ENCODE data around the gene SPRTN. TPM values are rescaled to one million over a fixed set of nuclear protein-coding genes. Genes with fewer than 3 reads are reported as not detected.

The SPRTN gene
- total and polyA plus RNA-seq, 2 experiments from 2014 or later = 7.5 to 12.5 TPM

- H3K4me2 ChIP-seq = no peak overlapping the region
- H3K9me3 ChIP-seq (ENCODE audit: low read depth) = no peaks in the 10 kb centered on the region
- 87% methylated on average over 4 of the region's 4 CpGs for WGBS (ENCODE audit: low lambda C conversion rate, missing lambda C conversion rate)
- H3K4me1 ChIP-seq (ENCODE audit: insufficient read depth) = no peaks in the 10 kb centered on the region
- no peaks in the 10 kb centered on the region for H4K20me1 ChIP-seq (ENCODE audit: insufficient read depth, poor library complexity, severe bottlenecking)
- no peak overlapping the region for H3K27ac ChIP-seq
- no peak for DNase-seq (ENCODE audit: low spot score)
- H3K36me3 ChIP-seq (replicated peaks; ENCODE audit: insufficient read depth, low read depth) = no peaks in the 10 kb centered on the region
- no peak overlapping the region for H2AFZ ChIP-seq
- H3K27me3 ChIP-seq = no peaks in the 10 kb centered on the region
- no peaks in the 10 kb centered on the region for H3K79me2 ChIP-seq
- no peak for TF ChIP-seq EZH2 (IDR thresholded peaks at IDR 0.05; ENCODE audit: borderline replicate concordance)
- no peak for TF ChIP-seq CTCF (IDR thresholded peaks at IDR 0.05; ENCODE audit: poor library complexity)
- TF ChIP-seq EZH2phosphoT487 (IDR thresholded peaks at IDR 0.05; ENCODE audit: low read depth, severe bottlenecking, unreplicated experiment) = no peak
- no peaks in the 10 kb centered on the region for H3K9me2 ChIP-seq (replicated peaks; ENCODE audit: insufficient read depth)
- no peak overlapping the region for H3K4me3 ChIP-seq
These were observed 24.4 kb upstream of the SPRTN start for GRCh38 chr1:231313661-231314060.

- Histone ChIP-seq H3K27me3 (no peaks in the 10 kb centered on the region), H3K9me2 (replicated peaks; ENCODE audit: insufficient read depth) (no peaks in the 10 kb centered on the region), H4K20me1 (ENCODE audit: insufficient read depth, poor library complexity, severe bottlenecking) (no peaks in the 10 kb centered on the region), H3K9me3 (ENCODE audit: low read depth) (no peaks in the 10 kb centered on the region), H3K4me3 (no peak overlapping the region), H3K4me2 (no peak overlapping the region), H2AFZ (no peak overlapping the region), H3K4me1 (ENCODE audit: insufficient read depth) (no peaks in the 10 kb centered on the region), H3K36me3 (replicated peaks; ENCODE audit: insufficient read depth, low read depth) (no peaks in the 10 kb centered on the region), H3K27ac (no peak overlapping the region), H3K79me2 (no peaks in the 10 kb centered on the region)
- TF ChIP-seq EZH2phosphoT487 (IDR thresholded peaks at IDR 0.05; ENCODE audit: low read depth, severe bottlenecking, unreplicated experiment) = no peak
- TF ChIP-seq CTCF (IDR thresholded peaks at IDR 0.05; ENCODE audit: poor library complexity) = peak; percentile 40
- DNase-seq (ENCODE audit: low spot score) = peak; percentile 24
- WGBS (ENCODE audit: low lambda C conversion rate, missing lambda C conversion rate) = 42% methylated on average over 11 of the region's 11 CpGs
These were observed 22.2 kb upstream of the SPRTN start for GRCh38 chr1:231315887-231316286.

GRCh38 chr1:231317306-231318014 lies 20.6 kb upstream of the SPRTN start:
- Histone ChIP-seq H3K9me3 (ENCODE audit: low read depth) (no peaks in the 10 kb centered on the region), H3K27me3 (no peaks in the 10 kb centered on the region), H3K4me2 (no peak overlapping the region), H4K20me1 (ENCODE audit: insufficient read depth, poor library complexity, severe bottlenecking) (no peaks in the 10 kb centered on the region), H3K4me3 (no peak overlapping the region), H2AFZ (no peak overlapping the region), H3K4me1 (ENCODE audit: insufficient read depth) (no peaks in the 10 kb centered on the region), H3K9me2 (replicated peaks; ENCODE audit: insufficient read depth) (no peaks in the 10 kb centered on the region), H3K27ac (no peak overlapping the region), H3K36me3 (replicated peaks; ENCODE audit: insufficient read depth, low read depth) (no peaks in the 10 kb centered on the region), H3K79me2 (no peaks in the 10 kb centered on the region)
- WGBS (ENCODE audit: low lambda C conversion rate, missing lambda C conversion rate) = 96% methylated on average over 44 of the region's 44 CpGs
- DNase-seq (ENCODE audit: low spot score) = no peak
- no peak for TF ChIP-seq EZH2 (IDR thresholded peaks at IDR 0.05; ENCODE audit: borderline replicate concordance)

GRCh38 chr1:231318015-231318355 lies 20.1 kb upstream of the SPRTN start:
- no peak for DNase-seq (ENCODE audit: low spot score)
- Histone ChIP-seq H3K27ac (no peak overlapping the region), H3K9me2 (replicated peaks; ENCODE audit: insufficient read depth) (no peaks in the 10 kb centered on the region), H3K27me3 (no peaks in the 10 kb centered on the region), H3K9me3 (ENCODE audit: low read depth) (no peaks in the 10 kb centered on the region), H4K20me1 (ENCODE audit: insufficient read depth, poor library complexity, severe bottlenecking) (no peaks in the 10 kb centered on the region), H3K79me2 (no peaks in the 10 kb centered on the region), H3K4me2 (no peak overlapping the region), H3K36me3 (replicated peaks; ENCODE audit: insufficient read depth, low read depth) (no peaks in the 10 kb centered on the region), H2AFZ (no peak overlapping the region), H3K4me1 (ENCODE audit: insufficient read depth) (no peaks in the 10 kb centered on the region), H3K4me3 (no peak overlapping the region)
- no peak for TF ChIP-seq EZH2phosphoT487 (IDR thresholded peaks at IDR 0.05; ENCODE audit: low read depth, severe bottlenecking, unreplicated experiment)
- no peak for TF ChIP-seq EZH2 (IDR thresholded peaks at IDR 0.05; ENCODE audit: borderline replicate concordance)
- no peak for TF ChIP-seq CTCF (IDR thresholded peaks at IDR 0.05; ENCODE audit: poor library complexity)
- WGBS (ENCODE audit: low lambda C conversion rate, missing lambda C conversion rate) = 98% methylated on average over 15 of the region's 15 CpGs

Measured in hepatocyte (in vitro differentiated cells).